K562 (cell line): ENCODE data around the gene DLK2. TPM values are rescaled to one million over a fixed set of nuclear protein-coding genes. Genes with fewer than 3 reads are reported as not detected.

ENCODE experiments used
- ATAC-seq: fragments of 200-7000 bp; cut with Tn5 transposase; 3 replicates; pipeline ENCODE4 v1.9.1; 2020; ENCODE audit warnings: moderate library complexity
- BruUV-seq: library from RNA; stranded (reverse); fragments of 400-500 nt; replicated peaks from 2 replicates; lab custom pipeline; 2021; lab: Mats Ljungman, UMichigan
- CTCF ChIA-PET: fragments of 300-600 bp; formaldehyde crosslinking; extraction: SDS; loops from one replicate; lab custom pipeline; 2021; ENCODE audit warnings: low intra/inter-chr PET ratio; lab: Yijun Ruan, JAX
- POLR2A ChIA-PET: fragments of 300-600, 350-650 bp; sonication (Branson Sonifier 250); formaldehyde crosslinking; extraction: SDS; loops from one replicate; lab custom pipeline; 2021; ENCODE audit warnings: antibody characterized with exemption, inconsistent platforms; lab: Yijun Ruan, JAX
- DNase-seq, 4 experiments: peaks; one replicate each; pipeline versions ENCODE4 v3.0.0 to v3.0.0-alpha.2; 2011 to 2018; ENCODE audit warnings: low spot score in 3 of 4, mixed read lengths in 3 of 4; ENCODE audit errors: extremely low read depth in 1 of 4
- FAIRE-seq: peaks from 2 replicates; lab custom pipeline; 2011; peaks lifted over from hg19 to GRCh38; lab: Jason Lieb, UNC
- H2AFZ ChIP-seq: 2 replicates; pipeline ENCODE4 v1.6.0; 2011; ENCODE audit warnings: low read depth, low read length, control low read depth, inconsistent platforms
- H3K27ac ChIP-seq: fragments of 200-600 bp; 3 replicates; pipeline ENCODE4 v1.8.0; 2011; ENCODE audit warnings: low read depth, mild to moderate bottlenecking, control low read depth, inconsistent platforms, low read length, moderate library complexity, mixed read lengths; ENCODE audit errors: extremely low read depth
- H3K27me3 ChIP-seq, 2 experiments: fragments of 300-600 bp in 1 of 2; 2 replicates in 1 of 2; 3 replicates in 1 of 2; pipeline versions ENCODE4 v1.6.0 to v1.8.0; 2011; ENCODE audit warnings: inconsistent platforms in 2 of 2, low read length in 2 of 2, mild to moderate bottlenecking in 1 of 2, mixed read lengths in 1 of 2, moderate library complexity in 1 of 2; ENCODE audit not compliant: control insufficient read depth in 2 of 2, insufficient read depth in 2 of 2
- H3K36me3 ChIP-seq: fragments of 300-600 bp; 3 replicates; pipeline ENCODE4 v1.8.0; 2011; ENCODE audit warnings: mild to moderate bottlenecking, low read length, inconsistent platforms; ENCODE audit not compliant: control insufficient read depth, insufficient read depth
- H3K4me1 ChIP-seq, 2 experiments: fragments of 200-600 bp in 1 of 2; replicated peaks in 1 of 2; 2 replicates in 1 of 2; 3 replicates in 1 of 2; pipeline versions ENCODE4 v1.5.1 to v1.8.0; 2011; ENCODE audit warnings: inconsistent platforms in 2 of 2, low read length in 2 of 2, mild to moderate bottlenecking in 1 of 2, mixed read lengths in 1 of 2, moderate library complexity in 1 of 2; ENCODE audit not compliant: control insufficient read depth in 2 of 2, insufficient read depth in 2 of 2
- H3K4me2 ChIP-seq: 2 replicates; pipeline ENCODE4 v1.6.1; 2011; ENCODE audit warnings: low read length, control low read depth, inconsistent platforms, mixed read lengths; ENCODE audit not compliant: insufficient read depth
- H3K4me3 ChIP-seq: fragments of 200-600 bp; sonication (generic), shearing (Covaris generic); 2 replicates; pipeline ENCODE4 v1.5.1; 2016; ENCODE audit warnings: control low read depth, inconsistent platforms
- H3K79me2 ChIP-seq: fragments of 200-600 bp; 3 replicates; pipeline ENCODE4 v1.8.0; 2011; ENCODE audit warnings: low read length, inconsistent platforms; ENCODE audit not compliant: control insufficient read depth, insufficient read depth
- H3K9ac ChIP-seq, 2 experiments: 2 replicates each; pipeline versions ENCODE4 v1.6.0 to v1.6.1; 2011; ENCODE audit warnings: low read depth in 2 of 2, low read length in 2 of 2, control low read depth in 1 of 2, inconsistent platforms in 1 of 2, mild to moderate bottlenecking in 1 of 2, mixed read lengths in 1 of 2; ENCODE audit not compliant: insufficient read depth in 1 of 2
- H3K9me1 ChIP-seq: one replicate; pipeline ENCODE4 v1.6.0; 2011; ENCODE audit warnings: inconsistent platforms, mild to moderate bottlenecking, low read length, moderate library complexity; ENCODE audit not compliant: control insufficient read depth, insufficient read depth
- H3K9me3 ChIP-seq: replicated peaks from 2 replicates; pipeline ENCODE4 v1.5.1; 2011; ENCODE audit warnings: low read depth, low read length, inconsistent platforms; ENCODE audit not compliant: control insufficient read depth, insufficient read depth
- H4K20me1 ChIP-seq: replicated peaks from 2 replicates; pipeline ENCODE4 v1.6.1; 2011; ENCODE audit warnings: low read length, inconsistent platforms, mixed read lengths; ENCODE audit not compliant: control insufficient read depth, insufficient read depth
- BRF2 ChIP-seq: IDR thresholded peaks from 3 replicates; pipeline ENCODE4 v1.6.1; 2011; ENCODE audit warnings: borderline replicate concordance, mild to moderate bottlenecking; ENCODE audit not compliant: insufficient read length, insufficient read depth
- DIDO1 ChIP-seq: fragments of 450-650 bp; IDR thresholded peaks from 2 replicates; pipeline ENCODE4 v1.6.1; 2016; ENCODE audit warnings: low read depth, missing biosample characterization, missing genetic modification characterization
- HMGXB4 ChIP-seq: sonication (generic); formaldehyde crosslinking; IDR thresholded peaks from 2 replicates; pipeline ENCODE4 v1.8.1; 2023; ENCODE audit warnings: mild to moderate bottlenecking, missing genetic modification reagents
- MIER1 ChIP-seq: fragments of 450-650 bp; IDR thresholded peaks from 2 replicates; pipeline ENCODE4 v1.6.1; 2016; ENCODE audit warnings: antibody characterized with exemption, mild to moderate bottlenecking, low read depth
- NCOA2 ChIP-seq, 2 experiments: fragments of 450-650 bp; IDR thresholded peaks; 2 replicates each; pipeline ENCODE4 v1.6.1; 2018; ENCODE audit warnings: mild to moderate bottlenecking in 2 of 2, moderate library complexity in 1 of 2; ENCODE audit not compliant: partially characterized antibody in 2 of 2
- SNIP1 ChIP-seq: fragments of 450-650 bp; IDR thresholded peaks from 2 replicates; pipeline ENCODE4 v1.7.1; 2017; ENCODE audit warnings: low read depth, mild to moderate bottlenecking
- ZBED1 ChIP-seq: IDR thresholded peaks from 2 replicates; pipeline ENCODE4 v1.6.1; 2014
- ZFX ChIP-seq: sonication (generic); formaldehyde crosslinking; IDR thresholded peaks from 2 replicates; pipeline ENCODE4 v1.8.0; 2022; ENCODE audit warnings: mild to moderate bottlenecking, missing genetic modification reagents, moderate library complexity
- ZNF134 ChIP-seq: fragments of 250-450 bp; sonication (Bioruptor Pico); conservative IDR thresholded peaks from 2 replicates; pipeline ENCODE4 v1.4.0; 2020
- ZNF232 ChIP-seq: sonication (generic); formaldehyde crosslinking; IDR thresholded peaks from 2 replicates; pipeline ENCODE4 v1.8.0; 2022; ENCODE audit warnings: mild to moderate bottlenecking, missing genetic modification reagents
- ZNF766 ChIP-seq: fragments of 200-800 bp; sonication (Bioruptor generic); conservative IDR thresholded peaks from 2 replicates; pipeline ENCODE4 v1.6.1; 2016; ENCODE audit warnings: missing genetic modification characterization, missing compliant biosample characterization
- WGBS: fragments of 100-300 bp; shearing (Covaris generic); methylation state at CpG from one replicate; pipeline ENCODE4 v1.1.6; 2016; ENCODE audit warnings: low coverage, mixed read lengths; ENCODE audit not compliant: insufficient coverage; ENCODE audit errors: missing lambda C conversion rate; 5-methylcytosine and 5-hydroxymethylcytosine counted together
- in situ Hi-C: fragments of 300-500 bp; cut with MboI; formaldehyde crosslinking; loops from 4 replicates; pipeline ENCODE4 v1.15.0; 2018; ENCODE audit warnings: inconsistent platforms, mixed read lengths
- intact Hi-C: fragments of 100-400 bp; cut with micrococcal nuclease; formaldehyde crosslinking; loops from 2 replicates; pipeline ENCODE4 v1.14.2; 2022
- polyA plus RNA-seq, 8 experiments: library from polyadenylated mRNA; depleted of rRNA in 4 of 8; stranded (reverse) in 5 of 8; unstranded in 3 of 8; fragments of >200 nt; fragmentation: Nextera tagmentation in 2 of 8; fragmentation: Illumina TruSeq in 1 of 8; extraction: Ambion mirVana in 2 of 8; extraction: Trizol in 1 of 8; gene quantifications; 2 replicates each; pipeline versions ENCODE4 v1.2.1 to v1.2.3, GENCODE V29; 2011 to 2014; ENCODE audit warnings: inconsistent platforms in 1 of 8, missing spikeins in 1 of 8
- total RNA-seq, 7 experiments: library from RNA; depleted of rRNA in 6 of 7; stranded (reverse); fragments of >200 nt in 6 of 7; fragmentation: Illumina TruSeq in 2 of 7; extraction: Trizol in 2 of 7; gene quantifications; 2 replicates each; pipeline versions ENCODE4 v1.2.1 to v1.2.3, GENCODE V29; 2011 to 2021; ENCODE audit warnings: low replicate concordance in 1 of 7

DLK2 gene
- total and polyA plus RNA-seq, 9 of the 15 experiments (the other 6 are each of a cell fraction or from before 2014, with no cell fraction given), result 0.11 to 0.53 (median 0.29) TPM; not detected in 3

GRCh38 chr6:43499028-43499815 lies 43.9 kb upstream of the DLK2 start:
- H3K4me1 ChIP-seq, result peaks cover 9 to 19% of the 10 kb centered on the region in 2 experiments
- peaks cover 3% of the 10 kb centered on the region for H3K9me1 ChIP-seq
- ChIA-PET POLR2A (interaction anchor here (0.7 to 1.8 kb wide), 3 partner anchors 8 to 279 kb away, joined by 3 to 4 read pairs (median 3); no protein-coding TSS in a partner anchor), CTCF (interaction anchor here (1.0 kb wide), 1 partner anchor 45 kb away, joined by 4 read pairs; no protein-coding TSS in a partner anchor)
- H4K20me1 ChIP-seq, result peaks cover 16% of the 10 kb centered on the region
- H3K4me2 ChIP-seq, result no peak overlapping the region
- WGBS, result 85% methylated on average over 12 of the region's 12 CpGs
- no peaks in the 10 kb centered on the region for H3K27me3 ChIP-seq
- H3K36me3 ChIP-seq, result peaks cover 61% of the 10 kb centered on the region; the same call in 2 of the 3 replicates
- no peak overlapping the region for H2AFZ ChIP-seq
- H3K9ac ChIP-seq, result peak overlapping the region in 1 of 2 experiments; percentile 58; a peak in 1 of 4 replicates
- intact Hi-C loops (no loop called here), in situ Hi-C loops (no loop called here)
- H3K79me2 ChIP-seq, result no peaks in the 10 kb centered on the region
- no TSS peak for BruUV-seq
- H3K27ac ChIP-seq, result no peak overlapping the region
- no peak overlapping the region for H3K4me3 ChIP-seq
- no peak for DNase-seq
- H3K9me3 ChIP-seq, result no peaks in the 10 kb centered on the region
- no peak for FAIRE-seq
- no peak for ATAC-seq
- TF ChIP-seq HMGXB4 (CRISPR knock-in tag) (no peak), BRF2 (no peak), ZFX (CRISPR knock-in tag) (no peak), DIDO1 (no peak), NCOA2 (IDR thresholded peaks at IDR 0.05; ENCODE audit: partially characterized antibody in 2 of 2) (no peak), MIER1 (no peak), SNIP1 (no peak), ZBED1 (no peak), ZNF134 (CRISPR knock-in tag) (no peak), ZNF232 (CRISPR knock-in tag) (no peak), ZNF766 (no peak)
